Activated naive CD8-positive, alpha-beta T cell treated with anti-CD3 and anti-CD28 coated beads for 36 hours (primary cell): ENCODE data around the gene PEX1. TPM values are rescaled to one million over a fixed set of nuclear protein-coding genes. Genes with fewer than 3 reads are reported as not detected.
A peak's percentile ranks its signal among the peaks of the same experiment; 100 is the strongest.
"Not testable (repeated sequence)": the region's sequence is repeated elsewhere in the genome, so short reads cannot be mapped to it uniquely, and the experiment has no call there.

Experiments used
- DNase-seq: peaks from one replicate; pipeline ENCODE4 v3.0.0; 2021
- H3K27ac Mint-ChIP-seq: one replicate; pipeline ENCODE4 v1.8.0; 2022; ENCODE audit warnings: mild to moderate bottlenecking, moderate library complexity, mixed read lengths
- H3K27me3 Mint-ChIP-seq: one replicate; pipeline ENCODE4 v1.8.0; 2022; ENCODE audit warnings: mild to moderate bottlenecking, mixed read lengths
- H3K36me3 Mint-ChIP-seq: one replicate; pipeline ENCODE4 v1.8.0; 2021; ENCODE audit warnings: mild to moderate bottlenecking, mixed read lengths
- H3K4me1 Mint-ChIP-seq: one replicate; pipeline ENCODE4 v1.8.0; 2021; ENCODE audit warnings: mixed read lengths
- H3K4me3 Mint-ChIP-seq: one replicate; pipeline ENCODE4 v1.8.0; 2022; ENCODE audit warnings: mild to moderate bottlenecking, moderate library complexity, mixed read lengths
- H3K9me3 Mint-ChIP-seq: one replicate; pipeline ENCODE4 v1.8.0; 2022; ENCODE audit warnings: mixed read lengths
- total RNA-seq, 2 experiments: library from RNA; stranded (reverse); gene quantifications; one replicate each; pipeline ENCODE4 v1.2.3, GENCODE V29; 2021

The PEX1 gene
- total RNA-seq, 2 experiments from 2014 or later = 16.7 to 17.8 TPM

DNA sequence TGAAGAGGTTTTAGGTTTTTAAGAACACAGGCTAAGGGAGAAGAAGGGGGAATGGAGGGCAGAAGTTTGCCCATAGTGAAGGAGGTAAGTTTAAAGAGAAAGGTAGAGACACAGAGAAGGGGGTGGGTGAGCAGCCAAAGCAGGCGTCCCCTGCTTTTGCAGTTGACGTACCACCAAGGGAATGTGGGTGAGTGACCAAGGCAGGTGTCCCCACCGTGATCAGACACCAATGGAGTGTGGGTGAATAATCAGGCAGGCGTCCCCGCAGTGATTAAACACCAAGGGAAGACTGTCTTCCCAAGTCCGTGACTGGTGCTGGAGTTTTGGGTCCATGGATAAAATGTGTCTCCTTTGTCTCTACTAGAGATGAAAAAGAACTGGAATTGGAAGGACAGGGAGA lies 44.1 kb downstream of the PEX1 start:
- H3K27ac Mint-ChIP-seq, H3K4me3 Mint-ChIP-seq, H3K27me3 Mint-ChIP-seq, H3K4me1 Mint-ChIP-seq, DNase-seq, H3K36me3 Mint-ChIP-seq, H3K9me3 Mint-ChIP-seq: not testable (repeated sequence)

- H3K9me3 Mint-ChIP-seq, H3K27ac Mint-ChIP-seq, H3K27me3 Mint-ChIP-seq, DNase-seq, H3K36me3 Mint-ChIP-seq, H3K4me1 Mint-ChIP-seq, H3K4me3 Mint-ChIP-seq: not testable (repeated sequence)
Observed at GRCh38 chr7:92483624-92484023, 44.7 kb downstream of the PEX1 start.

DNA sequence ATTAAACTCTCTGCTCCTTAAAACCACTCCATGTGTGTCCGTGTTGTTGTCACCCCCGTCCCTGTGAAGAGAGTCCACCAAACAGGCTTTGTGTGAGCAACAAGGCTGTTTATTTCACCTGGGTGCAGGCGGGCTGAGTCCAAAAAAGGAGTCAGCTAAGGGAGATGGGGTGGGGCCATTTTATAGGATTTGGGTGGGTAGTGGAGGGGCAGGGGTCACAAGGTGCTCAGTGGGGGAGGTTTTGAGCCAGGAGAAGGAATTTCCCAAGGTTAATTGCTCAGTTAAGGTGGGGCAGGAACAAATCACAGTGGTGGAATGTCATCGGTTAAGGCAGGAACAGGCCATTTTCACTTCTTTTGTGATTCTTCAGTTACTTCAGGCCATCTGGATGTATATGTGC lies 49.2 kb downstream of the PEX1 start:
- H3K27ac Mint-ChIP-seq, H3K36me3 Mint-ChIP-seq, DNase-seq, H3K4me1 Mint-ChIP-seq, H3K27me3 Mint-ChIP-seq, H3K9me3 Mint-ChIP-seq, H3K4me3 Mint-ChIP-seq: not testable (repeated sequence)

- no peaks in the 10 kb centered on the region for H3K36me3 Mint-ChIP-seq
- H3K27ac Mint-ChIP-seq = no peak overlapping the region
- no peaks in the 10 kb centered on the region for H3K9me3 Mint-ChIP-seq
- no peaks in the 10 kb centered on the region for H3K27me3 Mint-ChIP-seq
- H3K4me1 Mint-ChIP-seq = no peaks in the 10 kb centered on the region
- no peak for DNase-seq
- no peak overlapping the region for H3K4me3 Mint-ChIP-seq
Observed at GRCh38 chr7:92478711-92479110, 49.6 kb downstream of the PEX1 start.

DNA sequence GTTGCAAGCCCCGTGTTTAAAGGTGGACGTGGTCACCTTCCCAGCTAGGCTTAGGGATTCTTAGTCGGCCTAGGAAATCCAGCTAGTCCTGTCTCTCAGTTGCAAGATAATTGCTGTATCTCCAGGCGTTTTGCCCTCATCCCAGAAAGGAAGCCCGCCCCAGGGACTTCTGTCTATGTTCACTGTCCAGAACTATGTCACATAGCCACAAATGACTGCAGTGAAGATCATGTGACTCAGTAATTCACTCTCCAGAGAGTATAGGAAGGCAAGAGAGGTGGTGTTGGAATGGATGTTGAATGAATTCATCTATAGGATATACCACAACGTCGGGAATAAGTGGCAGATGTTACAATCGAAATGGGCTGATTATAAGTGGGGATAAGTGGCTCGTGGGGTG lies 50.2 kb downstream of the PEX1 start:
- no peaks in the 10 kb centered on the region for H3K4me1 Mint-ChIP-seq
- H3K36me3 Mint-ChIP-seq = no peaks in the 10 kb centered on the region
- H3K9me3 Mint-ChIP-seq = no peaks in the 10 kb centered on the region
- H3K27me3 Mint-ChIP-seq = no peaks in the 10 kb centered on the region
- no peak for DNase-seq
- no peak overlapping the region for H3K4me3 Mint-ChIP-seq
- no peak overlapping the region for H3K27ac Mint-ChIP-seq

GRCh38 chr7:92477681-92478080 lies 50.6 kb downstream of the PEX1 start, which contains the start of gene ERVW-1:
Gene ERVW-1 (minus strand): TSS chr7:92477946. CDS start chr7:92470381, 7,565 bp downstream.
- H3K9me3 Mint-ChIP-seq, H3K4me1 Mint-ChIP-seq, H3K27me3 Mint-ChIP-seq, H3K36me3 Mint-ChIP-seq, H3K4me3 Mint-ChIP-seq, H3K27ac Mint-ChIP-seq, DNase-seq: not testable (repeated sequence)

- DNase-seq, H3K27ac Mint-ChIP-seq, H3K36me3 Mint-ChIP-seq, H3K4me1 Mint-ChIP-seq, H3K4me3 Mint-ChIP-seq, H3K27me3 Mint-ChIP-seq, H3K9me3 Mint-ChIP-seq: not testable (repeated sequence)
Observed at GRCh38 chr7:92475851-92476590, 52.3 kb downstream of the PEX1 start.

DNA sequence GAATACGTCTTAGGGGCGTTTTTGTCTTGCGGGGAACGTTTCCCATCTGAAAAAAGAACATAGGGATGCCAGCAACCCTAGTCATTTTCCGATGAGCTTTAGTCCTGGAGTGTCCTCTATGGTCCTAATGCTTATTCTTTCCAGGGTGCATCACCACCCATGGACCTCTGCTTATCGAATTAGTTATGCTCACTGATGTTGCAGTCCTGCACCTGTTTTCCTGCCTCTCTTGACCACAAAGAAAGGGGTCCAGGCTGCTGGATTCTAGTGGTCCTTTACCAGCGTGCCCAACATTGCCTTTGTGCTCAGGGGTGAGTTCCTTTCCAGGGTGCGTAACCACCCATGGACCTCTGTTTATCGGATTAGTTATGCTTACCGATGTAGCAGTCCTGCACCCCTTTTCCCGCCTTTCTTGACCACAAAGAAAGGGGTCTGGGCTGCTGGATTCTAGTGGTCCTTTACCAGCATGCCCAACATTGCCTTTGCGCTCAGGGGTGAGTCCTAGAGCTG lies 53.0 kb downstream of the PEX1 start:
- H3K4me3 Mint-ChIP-seq, H3K9me3 Mint-ChIP-seq, H3K36me3 Mint-ChIP-seq, H3K27me3 Mint-ChIP-seq, H3K4me1 Mint-ChIP-seq, DNase-seq, H3K27ac Mint-ChIP-seq: not testable (repeated sequence)

DNA sequence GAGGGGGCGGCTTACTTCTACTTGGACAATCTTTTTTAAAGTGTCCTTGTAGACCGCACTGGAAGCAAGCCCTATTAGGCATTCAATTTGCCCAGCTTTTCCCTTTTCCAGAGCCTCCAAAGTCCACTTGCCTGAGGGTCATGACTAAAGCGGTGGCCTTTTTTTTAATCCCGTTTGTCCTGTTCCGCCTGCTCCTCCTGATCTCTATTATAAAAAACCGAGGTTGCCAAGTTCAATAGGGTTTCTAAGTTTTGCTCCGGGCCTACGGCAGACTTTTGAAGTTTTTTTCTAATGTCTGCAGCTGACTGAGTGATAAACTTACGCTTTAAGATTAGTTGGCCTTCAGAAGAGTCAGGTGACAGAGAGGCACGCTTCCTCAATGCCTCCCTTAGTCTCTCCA lies 54.3 kb downstream of the PEX1 start:
- H3K27ac Mint-ChIP-seq, DNase-seq, H3K27me3 Mint-ChIP-seq, H3K36me3 Mint-ChIP-seq, H3K9me3 Mint-ChIP-seq, H3K4me3 Mint-ChIP-seq, H3K4me1 Mint-ChIP-seq: not testable (repeated sequence)

DNA sequence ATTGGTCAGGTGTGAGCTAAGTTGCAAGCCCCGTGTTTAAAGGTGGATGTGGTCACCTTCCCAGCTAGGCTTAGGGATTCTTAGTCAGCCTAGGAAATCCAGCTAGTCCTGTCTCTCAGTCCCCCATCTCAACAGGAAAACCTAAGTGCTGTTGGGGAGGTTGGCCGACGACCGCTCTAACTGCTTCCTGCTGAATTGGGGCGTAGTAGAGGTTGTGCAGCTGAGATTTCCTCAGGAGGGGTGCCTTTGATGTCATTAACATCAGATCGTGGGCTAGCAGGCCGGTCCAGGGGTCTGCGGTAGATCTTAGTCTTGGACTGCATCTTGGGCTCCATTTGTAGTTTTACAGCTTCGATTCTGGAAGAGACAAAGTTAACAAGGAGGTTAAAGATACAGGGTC lies 59.7 kb downstream of the PEX1 start:
- H3K9me3 Mint-ChIP-seq, H3K27ac Mint-ChIP-seq, H3K4me1 Mint-ChIP-seq: not testable (repeated sequence)

GRCh38 chr7:92466682-92467081 lies 61.6 kb downstream of the PEX1 start:
- no peak overlapping the region for H3K27ac Mint-ChIP-seq
- H3K4me1 Mint-ChIP-seq = peaks cover under 1% of the 10 kb centered on the region
- H3K27me3 Mint-ChIP-seq = no peaks in the 10 kb centered on the region
- no peak for DNase-seq
- H3K9me3 Mint-ChIP-seq = peaks cover 5% of the 10 kb centered on the region
- H3K4me3 Mint-ChIP-seq = no peak overlapping the region
- peaks cover 9% of the 10 kb centered on the region for H3K36me3 Mint-ChIP-seq

More for the DNA sequence above, 59.7 kb downstream of the PEX1 start:
- DNase-seq, H3K4me3 Mint-ChIP-seq, H3K36me3 Mint-ChIP-seq, H3K27me3 Mint-ChIP-seq: not testable (repeated sequence)

DNA sequence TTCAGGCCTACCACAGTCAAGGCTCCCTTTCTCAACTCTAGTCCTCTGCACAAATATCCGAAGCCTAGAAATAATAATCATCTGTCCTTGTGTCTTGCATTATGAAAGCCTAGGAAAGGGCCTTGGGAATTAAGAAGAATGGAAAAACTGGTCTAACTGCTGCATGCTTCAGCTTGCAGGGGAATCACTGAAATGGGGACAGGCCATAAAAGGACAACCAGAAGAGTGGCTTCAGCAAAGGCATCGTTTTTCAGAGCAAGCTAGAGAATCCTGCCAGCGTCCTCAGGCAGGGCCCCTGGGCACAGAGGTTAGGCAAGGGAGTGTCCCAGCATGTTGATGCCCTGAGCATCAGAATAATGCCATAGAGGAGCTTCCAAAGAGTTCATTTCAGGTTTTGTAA lies 63.8 kb downstream of the PEX1 start:
- Mint-ChIP-seq H3K4me1 (peaks cover 2% of the 10 kb centered on the region), H3K4me3 (no peak overlapping the region), H3K27ac (no peak overlapping the region), H3K27me3 (no peaks in the 10 kb centered on the region), H3K9me3 (peaks cover 5% of the 10 kb centered on the region), H3K36me3 (peaks cover 9% of the 10 kb centered on the region)
- DNase-seq = no peak

DNA sequence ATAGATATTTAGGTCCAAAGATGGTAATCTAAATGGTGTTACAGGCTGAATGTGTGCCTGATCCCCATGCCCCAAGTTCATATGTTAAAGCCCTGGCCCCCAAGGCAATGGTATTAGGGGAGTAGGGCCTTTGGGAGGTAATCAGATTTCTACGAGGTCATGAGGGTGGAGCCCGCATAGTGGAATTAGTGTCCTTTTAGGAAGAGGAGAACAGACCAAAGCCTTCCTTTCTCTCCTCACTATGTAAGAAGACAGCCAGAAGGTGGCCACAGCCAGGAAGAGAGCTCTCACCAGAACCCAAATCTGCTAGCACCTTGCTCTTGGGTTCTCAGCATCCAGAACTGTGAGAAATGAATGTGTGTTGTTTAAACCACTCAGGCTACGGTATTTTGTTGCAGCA lies 65.8 kb downstream of the PEX1 start:
- Mint-ChIP-seq H3K27me3 (no peaks in the 10 kb centered on the region), H3K9me3 (no peaks in the 10 kb centered on the region), H3K4me1 (peaks cover 2% of the 10 kb centered on the region), H3K36me3 (peaks cover 2% of the 10 kb centered on the region), H3K27ac (no peak overlapping the region), H3K4me3 (no peak overlapping the region)
- no peak for DNase-seq

GRCh38 chr7:92461027-92462003 lies 67.0 kb downstream of the PEX1 start:
- H3K36me3 Mint-ChIP-seq = peaks cover 5% of the 10 kb centered on the region
- H3K9me3 Mint-ChIP-seq = no peaks in the 10 kb centered on the region
- H3K4me3 Mint-ChIP-seq = no peak overlapping the region
- no peaks in the 10 kb centered on the region for H3K27me3 Mint-ChIP-seq
- peaks cover 2% of the 10 kb centered on the region for H3K4me1 Mint-ChIP-seq
- DNase-seq = peak; percentile 22
- H3K27ac Mint-ChIP-seq = no peak overlapping the region

- Mint-ChIP-seq H3K4me1 (peaks cover 2% of the 10 kb centered on the region), H3K27me3 (no peaks in the 10 kb centered on the region), H3K27ac (no peak overlapping the region), H3K4me3 (no peak overlapping the region), H3K36me3 (peaks cover 7% of the 10 kb centered on the region), H3K9me3 (no peaks in the 10 kb centered on the region)
- no peak for DNase-seq
Observed at GRCh38 chr7:92460510-92460909, 67.8 kb downstream of the PEX1 start.
